Endothelial cell of umbilical vein (primary cell): ENCODE results near the gene ITIH5. TPM values are rescaled to one million over a fixed set of nuclear protein-coding genes. Genes with fewer than 3 reads are reported as not detected.

Source experiments
- BruUV-seq: library from RNA; stranded (reverse); fragments of 400-500 nt; replicated peaks from 2 replicates; lab custom pipeline; 2021; lab: Mats Ljungman, UMichigan
- CTCF ChIA-PET: fragments of 300-600, 350-600 bp; sonication (Branson Sonifier 250); formaldehyde crosslinking; loops from one replicate; lab custom pipeline; 2021; ENCODE audit warnings: antibody characterized with exemption, inconsistent platforms; lab: Charles Lee
- POLR2A ChIA-PET: fragments of 300-600, 350-600 bp; sonication (Branson Sonifier 250); formaldehyde crosslinking; loops from one replicate; lab custom pipeline; 2021; ENCODE audit warnings: antibody characterized with exemption, inconsistent platforms; lab: Charles Lee
- DNase-seq: peaks from one replicate; pipeline ENCODE4 v3.0.0-alpha.2; 2011; ENCODE audit warnings: low read depth, low spot score
- FAIRE-seq: peaks from 2 replicates; lab custom pipeline; 2011; peaks lifted over from hg19 to GRCh38; lab: Jason Lieb, UNC
- H2AFZ ChIP-seq: 2 replicates; pipeline ENCODE4 v1.6.0; 2012; ENCODE audit warnings: low read depth, low read length, control low read depth, inconsistent platforms
- H3K27ac ChIP-seq: 2 replicates; pipeline ENCODE4 v1.5.1; 2011; ENCODE audit warnings: low read depth, mild to moderate bottlenecking, control low read depth, low read length, moderate library complexity; ENCODE audit not compliant: insufficient read depth
- H3K27me3 ChIP-seq, 2 experiments: 2 replicates each; pipeline versions ENCODE4 v1.6.0 to v1.6.1; 2011; ENCODE audit warnings: low read length in 2 of 2, mixed read lengths in 1 of 2; ENCODE audit not compliant: control insufficient read depth in 2 of 2, insufficient read depth in 2 of 2
- H3K36me3 ChIP-seq, 2 experiments: 2 replicates in 1 of 2; 3 replicates in 1 of 2; pipeline ENCODE4 v1.5.1; 2011; ENCODE audit warnings: low read length in 2 of 2, mild to moderate bottlenecking in 1 of 2, moderate library complexity in 1 of 2; ENCODE audit not compliant: control insufficient read depth in 2 of 2, insufficient read depth in 2 of 2; ENCODE audit errors: extremely low read depth in 1 of 2
- H3K4me1 ChIP-seq: 3 replicates; pipeline ENCODE4 v1.5.1; 2011; ENCODE audit warnings: mild to moderate bottlenecking, low read length; ENCODE audit not compliant: control insufficient read depth, insufficient read depth; ENCODE audit errors: extremely low read depth
- H3K4me2 ChIP-seq: 2 replicates; pipeline ENCODE4 v1.6.1; 2011; ENCODE audit warnings: low read length, control low read depth, mixed read lengths; ENCODE audit not compliant: insufficient read depth
- H3K4me3 ChIP-seq, 3 experiments: fragments of 200-600 bp in 1 of 3; sonication (generic), shearing (Covaris generic) in 1 of 3; replicated peaks in 1 of 3; 2 replicates each; pipeline ENCODE4 v1.5.1; 2011 to 2016; ENCODE audit warnings: control low read depth in 3 of 3, low read length in 3 of 3, mild to moderate bottlenecking in 2 of 3, inconsistent platforms in 1 of 3, low read depth in 1 of 3, moderate library complexity in 1 of 3; ENCODE audit not compliant: insufficient read depth in 1 of 3
- H3K79me2 ChIP-seq: 2 replicates; pipeline ENCODE4 v1.6.0; 2012; ENCODE audit warnings: low read length, inconsistent platforms; ENCODE audit not compliant: control insufficient read depth, insufficient read depth
- H3K9ac ChIP-seq: replicated peaks from 2 replicates; pipeline ENCODE3; 2011; ENCODE audit warnings: low read length, control low read depth; ENCODE audit not compliant: insufficient read depth; ENCODE audit errors: extremely low read depth
- H3K9me1 ChIP-seq: replicated peaks from 3 replicates; pipeline ENCODE4 v1.6.0; 2011; ENCODE audit warnings: mild to moderate bottlenecking, low read length; ENCODE audit not compliant: control insufficient read depth, insufficient read depth; ENCODE audit errors: extremely low read depth
- H3K9me3 ChIP-seq: replicated peaks from 2 replicates; pipeline ENCODE4 v1.5.1; 2012; ENCODE audit warnings: low read length, inconsistent platforms; ENCODE audit not compliant: control insufficient read depth, insufficient read depth
- H4K20me1 ChIP-seq: replicated peaks from 2 replicates; pipeline ENCODE3; 2011; ENCODE audit warnings: mild to moderate bottlenecking, low read length; ENCODE audit not compliant: control insufficient read depth, insufficient read depth; ENCODE audit errors: extremely low read depth
- CTCF ChIP-seq, 2 donors: IDR thresholded peaks; 1 replicate in 1 of 2; 2 replicates in 1 of 2; pipeline ENCODE4 v1.5.1; 2011; ENCODE audit warnings: low read length in 2 of 2, mild to moderate bottlenecking in 2 of 2, moderate library complexity in 2 of 2, control low read depth in 1 of 2, inconsistent platforms in 1 of 2, low read depth in 1 of 2; ENCODE audit not compliant: insufficient read depth in 1 of 2; ENCODE audit errors: extremely low read depth in 1 of 2
- EZH2 ChIP-seq: IDR thresholded peaks from 2 replicates; pipeline ENCODE4 v1.6.1; 2012; ENCODE audit warnings: borderline replicate concordance, low read depth, mild to moderate bottlenecking, moderate library complexity, low read length, inconsistent platforms; ENCODE audit not compliant: severe bottlenecking
- FOS ChIP-seq: IDR thresholded peaks from 2 replicates; pipeline ENCODE4 v1.6.1; 2011; ENCODE audit warnings: mild to moderate bottlenecking, low read length, moderate library complexity, borderline replicate concordance; ENCODE audit not compliant: insufficient read depth
- GATA2 ChIP-seq: IDR thresholded peaks from 2 replicates; pipeline ENCODE4 v1.7.0; 2011; ENCODE audit warnings: low read depth, mild to moderate bottlenecking, moderate library complexity, mixed read lengths, low read length; ENCODE audit not compliant: insufficient read length, insufficient read depth
- JUN ChIP-seq: IDR thresholded peaks from 2 replicates; pipeline ENCODE4 v1.6.1; 2011; ENCODE audit warnings: borderline replicate concordance, low read depth; ENCODE audit not compliant: insufficient read length, insufficient read depth
- MAX ChIP-seq: IDR thresholded peaks from 2 replicates; pipeline ENCODE4 v1.6.1; 2011; ENCODE audit not compliant: insufficient read depth, insufficient read length
- MYC ChIP-seq: IDR thresholded peaks from one replicate; pipeline ENCODE4 v1.6.1; 2011; ENCODE audit warnings: mild to moderate bottlenecking, low read depth, low read length
- POLR2A ChIP-seq: IDR thresholded peaks from 2 replicates; pipeline ENCODE4 v1.6.1; 2012; ENCODE audit warnings: low read depth, mild to moderate bottlenecking, control low read depth, low read length
- POLR2AphosphoS5 ChIP-seq: IDR thresholded peaks from 2 replicates; pipeline ENCODE4 v1.6.1; 2012; ENCODE audit warnings: low read depth, mild to moderate bottlenecking, control low read depth, low read length, moderate library complexity; ENCODE audit not compliant: insufficient read depth
- dilution Hi-C: fragments of 300-500 bp; cut with MboI; formaldehyde crosslinking; loops from one replicate; pipeline ENCODE4 v1.15.0; 2019; ENCODE audit warnings: low sequenced_read_pairs; ENCODE audit not compliant: extremely low pct_ligation_motif_present
- intact Hi-C: fragments of 100-400 bp; cut with micrococcal nuclease; formaldehyde crosslinking; loops from one replicate; pipeline ENCODE4 v1.10.0; 2022
- polyA plus RNA-seq, 4 experiments: library from polyadenylated mRNA; depleted of rRNA in 3 of 4; stranded (reverse) in 3 of 4; unstranded in 1 of 4; fragments of >200 nt; gene quantifications; 2 replicates each; pipeline versions ENCODE4 v1.2.1 to v1.2.3, GENCODE V29; 2011 to 2012; ENCODE audit warnings: missing spikeins in 1 of 4
- total RNA-seq: library from RNA; stranded (reverse); gene quantifications from 2 replicates; pipeline ENCODE4 v1.2.3, GENCODE V29; 2021

The ITIH5 gene
- total and polyA plus RNA-seq, 2 donors (not counting 3 experiments of a cell fraction or from before 2014, with no cell fraction given) = not detected

- Histone ChIP-seq H3K4me3 (no peak within 1 kb of the TSS), H3K79me2 (no peaks in the 10 kb centered on the region), H2AFZ (no peak within 1 kb of the TSS), H3K36me3 (no peaks in the 10 kb centered on the region), H3K9ac (no peak within 1 kb of the TSS), H4K20me1 (no peaks in the 10 kb centered on the region), H3K9me1 (no peaks in the 10 kb centered on the region), H3K4me2 (no peak within 1 kb of the TSS), H3K27me3 (peaks cover 0 to 2% of the 10 kb centered on the region in 2 experiments), H3K9me3 (no peaks in the 10 kb centered on the region), H3K4me1 (no peaks in the 10 kb centered on the region), H3K27ac (no peak within 1 kb of the TSS)
- ChIA-PET POLR2A (no interaction called here), CTCF (interaction anchor here (0.9 kb wide), 1 partner anchor 16 kb away, joined by 5 read pairs; no protein-coding TSS in a partner anchor)
- DNase-seq = no peak
- no TSS peak for BruUV-seq
- TF ChIP-seq FOS (no peak), GATA2 (no peak), JUN (no peak), EZH2 (no peak), CTCF (IDR thresholded peaks at IDR 0.05; ENCODE audit: extremely low read depth in 1 of 2, insufficient read depth in 1 of 2, low read depth in 1 of 2, low read length in 2 of 2) (no peak), POLR2AphosphoS5 (no peak), POLR2A (no peak), MAX (no peak), MYC (no peak)
- dilution Hi-C loops = no loop called here
- no peak for FAIRE-seq
- intact Hi-C loops = no loop called here
Observed at GRCh38 chr10:7703140-7703539, 36.4 kb upstream of the ITIH5 start, which contains the start of gene ITIH2. Gene ITIH2, plus strand, starts transcription at chr10:7703316. Its CDS starts 119 bp downstream, at chr10:7703435.
